H9 (cell line): ENCODE results near the gene KCNRG. TPM values are rescaled to one million over a fixed set of nuclear protein-coding genes. Genes with fewer than 3 reads are reported as not detected.

Source experiments
- DNase-seq: peaks from one replicate; pipeline ENCODE4 v3.0.0-alpha.2; 2017
- H2AFZ ChIP-seq: one replicate; pipeline ENCODE4 v1.6.1; 2013; ENCODE audit warnings: mild to moderate bottlenecking, low read length, control low read depth, moderate library complexity
- H2AK5ac ChIP-seq: 2 replicates; pipeline ENCODE4 v1.6.1; 2013; ENCODE audit warnings: low read length, control low read depth, mixed read lengths; ENCODE audit not compliant: insufficient read length
- H2BK120ac ChIP-seq: one replicate; pipeline ENCODE4 v1.6.1; 2013; ENCODE audit warnings: low read depth, mild to moderate bottlenecking, low read length, control low read depth, inconsistent platforms; ENCODE audit not compliant: poor library complexity, severe bottlenecking
- H2BK12ac ChIP-seq: 2 replicates; pipeline ENCODE4 v1.6.1; 2013; ENCODE audit warnings: low read length, control low read depth, mixed read lengths, low read depth; ENCODE audit not compliant: insufficient read length
- H2BK15ac ChIP-seq: 2 replicates; pipeline ENCODE4 v1.6.1; 2013; ENCODE audit warnings: low read depth, low read length, control low read depth
- H2BK20ac ChIP-seq: one replicate; pipeline ENCODE4 v1.6.1; 2013; ENCODE audit warnings: low read depth, mild to moderate bottlenecking, low read length, control low read depth, inconsistent platforms; ENCODE audit not compliant: poor library complexity, severe bottlenecking
- H2BK5ac ChIP-seq: 2 replicates; pipeline ENCODE4 v1.6.1; 2013; ENCODE audit warnings: low read length, control low read depth, mixed read lengths; ENCODE audit not compliant: insufficient read length
- H3K14ac ChIP-seq: 2 replicates; pipeline ENCODE4 v1.6.1; 2013; ENCODE audit warnings: low read length, control low read depth; ENCODE audit not compliant: insufficient read depth
- H3K18ac ChIP-seq: 2 replicates; pipeline ENCODE4 v1.6.1; 2013; ENCODE audit warnings: low read depth, mild to moderate bottlenecking, mixed read lengths, low read length, control low read depth; ENCODE audit not compliant: insufficient read length
- H3K23ac ChIP-seq: 2 replicates; pipeline ENCODE4 v1.6.1; 2013; ENCODE audit warnings: low read length, control low read depth, mixed read lengths, low read depth; ENCODE audit not compliant: insufficient read length
- H3K23me2 ChIP-seq: 2 replicates; pipeline ENCODE4 v1.6.1; 2013; ENCODE audit warnings: low read depth, mild to moderate bottlenecking, mixed read lengths, low read length, control low read depth; ENCODE audit not compliant: insufficient read length, poor library complexity, severe bottlenecking
- H3K27ac ChIP-seq: 2 replicates; pipeline ENCODE4 v1.5.1; 2013; ENCODE audit warnings: low read length, control low read depth, mixed read lengths, low read depth; ENCODE audit not compliant: insufficient read length
- H3K27me3 ChIP-seq: 2 replicates; pipeline ENCODE4 v1.6.1; 2013; ENCODE audit warnings: low read length, control low read depth, inconsistent platforms; ENCODE audit not compliant: insufficient read depth
- H3K4ac ChIP-seq: 2 replicates; pipeline ENCODE4 v1.6.1; 2013; ENCODE audit warnings: low read depth, mild to moderate bottlenecking, control low read depth, inconsistent platforms, low read length, moderate library complexity
- H3K4me1 ChIP-seq: 2 replicates; pipeline ENCODE4 v1.6.1; 2013; ENCODE audit warnings: low read length, control low read depth, inconsistent platforms; ENCODE audit not compliant: insufficient read depth
- H3K4me2 ChIP-seq: 2 replicates; pipeline ENCODE4 v1.6.1; 2013; ENCODE audit warnings: low read length, control low read depth, mixed read lengths; ENCODE audit not compliant: insufficient read length, insufficient read depth
- H3K56ac ChIP-seq: 2 replicates; pipeline ENCODE4 v1.6.1; 2013; ENCODE audit warnings: low read depth, mild to moderate bottlenecking, mixed read lengths, low read length, control low read depth; ENCODE audit not compliant: insufficient read length
- H3K79me1 ChIP-seq: 2 replicates; pipeline ENCODE4 v1.6.1; 2013; ENCODE audit warnings: low read depth, mild to moderate bottlenecking, moderate library complexity, low read length, control low read depth, inconsistent platforms; ENCODE audit not compliant: insufficient read depth, poor library complexity, severe bottlenecking
- H3K79me2 ChIP-seq: 2 replicates; pipeline ENCODE4 v1.6.1; 2013; ENCODE audit warnings: low read length, control low read depth, inconsistent platforms; ENCODE audit not compliant: insufficient read depth
- H3K9ac ChIP-seq: 2 replicates; pipeline ENCODE4 v1.6.1; 2013; ENCODE audit warnings: low read length, control low read depth, mixed read lengths; ENCODE audit not compliant: insufficient read length; ENCODE audit errors: extremely low read depth
- H3K9me3 ChIP-seq: one replicate; pipeline ENCODE4 v1.6.1; 2013; ENCODE audit warnings: low read depth, low read length, inconsistent platforms; ENCODE audit not compliant: control insufficient read depth
- H3T11ph ChIP-seq: one replicate; pipeline ENCODE4 v1.6.1; 2013; ENCODE audit warnings: mild to moderate bottlenecking, low read length, control low read depth, inconsistent platforms
- H4K20me1 ChIP-seq: one replicate; pipeline ENCODE4 v1.6.1; 2013; ENCODE audit not compliant: control insufficient read depth, insufficient read length, insufficient read depth
- H4K5ac ChIP-seq: 2 replicates; pipeline ENCODE4 v1.6.1; 2013; ENCODE audit warnings: low read depth, mild to moderate bottlenecking, mixed read lengths, low read length, control low read depth; ENCODE audit not compliant: insufficient read length
- H4K8ac ChIP-seq: replicated peaks from 2 replicates; pipeline ENCODE4 v1.6.1; 2013; ENCODE audit warnings: low read length, control low read depth, mixed read lengths, low read depth; ENCODE audit not compliant: insufficient read length
- H4K91ac ChIP-seq: 2 replicates; pipeline ENCODE4 v1.6.1; 2013; ENCODE audit warnings: low read depth, mild to moderate bottlenecking, moderate library complexity, mixed read lengths, low read length, control low read depth; ENCODE audit not compliant: insufficient read length
- H3K27ac Mint-ChIP-seq, 3 experiments: 2 replicates in 2 of 3; 3 replicates in 1 of 3; pipeline ENCODE4 v1.8.0; 2020 to 2021; ENCODE audit warnings: mixed read lengths in 3 of 3, mild to moderate bottlenecking in 1 of 3, moderate library complexity in 1 of 3
- H3K27me3 Mint-ChIP-seq: 2 replicates; pipeline ENCODE4 v1.8.0; 2021; ENCODE audit warnings: low read depth, mild to moderate bottlenecking, moderate library complexity, mixed read lengths
- H3K36me3 Mint-ChIP-seq, 3 experiments: 2 replicates in 2 of 3; 3 replicates in 1 of 3; pipeline ENCODE4 v1.8.0; 2020 to 2021; ENCODE audit warnings: low read depth in 3 of 3, mixed read lengths in 3 of 3; ENCODE audit not compliant: insufficient read depth in 1 of 3
- H3K4me1 Mint-ChIP-seq, 2 experiments: 2 replicates each; pipeline ENCODE4 v1.8.0; 2020; ENCODE audit warnings: mixed read lengths in 2 of 2
- H3K4me3 Mint-ChIP-seq, 2 experiments: 2 replicates in 1 of 2; 3 replicates in 1 of 2; pipeline ENCODE4 v1.8.0; 2020 to 2021; ENCODE audit warnings: mild to moderate bottlenecking in 2 of 2, mixed read lengths in 2 of 2, moderate library complexity in 1 of 2
- H3K9me3 Mint-ChIP-seq, 2 experiments: 2 replicates in 1 of 2; 3 replicates in 1 of 2; pipeline ENCODE4 v1.8.0; 2020; ENCODE audit warnings: mild to moderate bottlenecking in 2 of 2, mixed read lengths in 2 of 2, moderate library complexity in 1 of 2
- CTCF ChIP-seq: fragments of 200-600 bp; sonication (generic); conservative IDR thresholded peaks from 3 replicates; pipeline ENCODE4 v1.8.0; 2021; ENCODE audit warnings: antibody characterized with exemption, mild to moderate bottlenecking
- WGBS: extraction: QIAGEN DNeasy Blood & Tissue Kit; methylation state at CpG from one replicate; pipeline ENCODE4 v1.1.7; 2013; ENCODE audit warnings: missing lambda C conversion rate, low lambda C conversion rate, mixed read lengths; ENCODE audit not compliant: insufficient read length; ENCODE audit errors: extremely low coverage; 5-methylcytosine and 5-hydroxymethylcytosine counted together
- total RNA-seq: library from RNA; stranded (reverse); gene quantifications from 2 replicates; pipeline ENCODE4 v1.2.1, GENCODE V29; 2021

KCNRG gene
- total RNA-seq, 1 experiment from 2014 or later = 0.74 TPM

- Mint-ChIP-seq H3K4me3 (no peak overlapping the region), H3K27ac (peak overlapping the region in 1 of 3 experiments; percentile 36; a peak in 1 of 7 replicates), H3K27me3 (peaks cover 4% of the 10 kb centered on the region; the same call in 1 of the 2 replicates), H3K4me1 (peaks cover 2 to 6% of the 10 kb centered on the region in 2 experiments; a peak in 3 of 4 replicates), H3K9me3 (no peaks in the 10 kb centered on the region), H3K36me3 (no peaks in the 10 kb centered on the region)
- no peaks in the 10 kb centered on the region for H3K9me3 ChIP-seq
- H4K20me1 ChIP-seq = no peaks in the 10 kb centered on the region
- no peak overlapping the region for H3T11ph ChIP-seq
- H4K8ac ChIP-seq = no peak overlapping the region
- no peak overlapping the region for H3K27ac ChIP-seq
- 100% methylated on average over 1 of the region's 3 CpGs for WGBS
- no peak overlapping the region for H2BK12ac ChIP-seq
- H3K18ac ChIP-seq = no peak overlapping the region
- H2AFZ ChIP-seq = no peak overlapping the region
- H4K5ac ChIP-seq = no peak overlapping the region
- H3K4me1 ChIP-seq = no peaks in the 10 kb centered on the region
- H3K23ac ChIP-seq = no peak overlapping the region
- TF ChIP-seq CTCF = no peak
- H2AK5ac ChIP-seq = no peak overlapping the region
- no peaks in the 10 kb centered on the region for H3K23me2 ChIP-seq
- H2BK20ac ChIP-seq = no peak overlapping the region
- H3K56ac ChIP-seq = no peak overlapping the region
- no peaks in the 10 kb centered on the region for H3K79me1 ChIP-seq
- no peak overlapping the region for H3K9ac ChIP-seq
- no peaks in the 10 kb centered on the region for H3K79me2 ChIP-seq
- no peak overlapping the region for H2BK120ac ChIP-seq
- H3K27me3 ChIP-seq = no peaks in the 10 kb centered on the region
- DNase-seq = no peak
- H3K4ac ChIP-seq = no peak overlapping the region
- no peak overlapping the region for H2BK5ac ChIP-seq
- no peak overlapping the region for H3K4me2 ChIP-seq
- H3K14ac ChIP-seq = no peak overlapping the region
- H2BK15ac ChIP-seq = no peak overlapping the region
- no peak overlapping the region for H4K91ac ChIP-seq
Measured at GRCh38 chr13:49977992-49978391, 37.3 kb upstream of the KCNRG start.
